ENCODE results near the gene GCLM. TPM values are rescaled to one million over a fixed set of nuclear protein-coding genes. Genes with fewer than 3 reads are reported as not detected.

GCLM gene
- total and polyA plus RNA-seq, 8 donors, result 3.8 to 20.9 (median 9.0) TPM

DNA sequence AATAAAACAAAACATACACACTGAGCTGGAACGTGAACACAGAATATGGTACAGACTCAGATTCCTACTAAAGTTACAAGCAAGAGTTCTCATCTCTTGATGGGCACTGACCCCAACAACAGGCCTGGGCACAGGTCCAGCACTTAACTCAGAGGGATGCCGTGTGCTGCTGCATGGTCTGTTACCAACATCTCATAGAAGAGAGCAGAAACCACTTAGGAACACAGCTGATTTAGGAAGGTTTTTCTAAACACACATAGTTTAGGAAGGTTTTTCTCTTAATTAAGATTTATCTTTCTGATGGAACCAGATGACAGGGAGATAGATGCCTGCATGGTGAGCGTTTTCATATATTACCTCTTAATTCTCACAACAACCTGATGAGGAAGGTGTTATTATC lies 1.5 kb downstream of the GCLM start:
- no peaks in the 10 kb centered on the region for H3K27me3 ChIP-seq
- peaks cover 0 to 51% (median 25%) of the 10 kb centered on the region in 4 donors for H3K4me1 ChIP-seq
- DNase-seq, result peak in 1 of 2 donors; percentile 51
- WGBS, 5 donors, result 54 to 71% (median 68%) methylated on average over 3 of the region's 3 CpGs
- peak overlapping the region; percentile 83 to 98 (median 89) for H3K4me3 ChIP-seq
- no peak overlapping the region for H3K27ac ChIP-seq
- H3K36me3 ChIP-seq, result no peaks in the 10 kb centered on the region
- H3K9me3 ChIP-seq, result peaks cover 0 to 6% (median 2%) of the 10 kb centered on the region in 4 donors
- intact Hi-C loops (cut with DNase I; ENCODE audit: low total_unique reads), result no loop called here
- TF ChIP-seq CTCF (IDR thresholded peaks at IDR 0.05), result no peak
- no peak for TF ChIP-seq POLR2AphosphoS5 (IDR thresholded peaks at IDR 0.05)
- TF ChIP-seq POLR2A (IDR thresholded peaks at IDR 0.05), result no peak
- no peak for TF ChIP-seq EP300 (IDR thresholded peaks at IDR 0.05)

GRCh38 chr1:93906480-93906879 lies 2.8 kb downstream of the GCLM start:
- H3K9me3 ChIP-seq, result peaks cover 0 to 6% (median 2%) of the 10 kb centered on the region in 4 donors
- peaks cover 0 to 51% (median 25%) of the 10 kb centered on the region in 4 donors for H3K4me1 ChIP-seq
- H3K36me3 ChIP-seq, result peaks cover 0 to under 1% (median 0%) of the 10 kb centered on the region in 4 donors
- no peaks in the 10 kb centered on the region for H3K27me3 ChIP-seq
- DNase-seq, result no peak
- WGBS, 5 donors, result 72 to 84% (median 82%) methylated on average over 3 of the region's 3 CpGs
- TF ChIP-seq CTCF (IDR thresholded peaks at IDR 0.05) (no peak), POLR2A (IDR thresholded peaks at IDR 0.05) (no peak), EP300 (IDR thresholded peaks at IDR 0.05) (no peak), POLR2AphosphoS5 (IDR thresholded peaks at IDR 0.05) (no peak)
- intact Hi-C loops (cut with DNase I; ENCODE audit: low total_unique reads), result no loop called here
- no peak overlapping the region for H3K4me3 ChIP-seq
- no peak overlapping the region for H3K27ac ChIP-seq

DNA sequence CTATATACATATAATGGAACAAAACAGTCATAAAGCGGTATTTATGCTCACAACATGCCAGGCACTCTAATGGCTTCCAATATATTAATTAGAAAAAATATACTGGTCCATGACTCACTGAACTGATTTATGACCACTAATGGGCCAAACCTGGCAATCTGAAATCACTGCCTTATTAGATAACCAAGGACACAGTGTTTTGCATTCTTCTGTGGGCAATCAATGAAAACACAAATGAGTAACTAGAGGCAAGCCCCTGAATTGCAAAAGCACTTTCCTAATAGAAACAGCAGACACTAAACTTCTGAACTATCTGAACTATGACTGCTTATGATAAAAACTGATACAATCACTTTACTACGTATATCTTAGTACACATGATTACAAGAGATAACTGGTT lies 3.5 kb downstream of the GCLM start:
- Histone ChIP-seq H3K9me3 (peaks cover 0 to 1% (median under 1%) of the 10 kb centered on the region in 4 donors), H3K4me1 (peaks cover 0 to 51% (median 25%) of the 10 kb centered on the region in 4 donors), H3K36me3 (peaks cover 6 to 8% (median 6%) of the 10 kb centered on the region in 4 donors), H3K4me3 (no peak overlapping the region), H3K27ac (no peak overlapping the region), H3K27me3 (no peaks in the 10 kb centered on the region)
- TF ChIP-seq CTCF (IDR thresholded peaks at IDR 0.05) (no peak), POLR2AphosphoS5 (IDR thresholded peaks at IDR 0.05) (no peak), EP300 (IDR thresholded peaks at IDR 0.05) (no peak), POLR2A (IDR thresholded peaks at IDR 0.05) (no peak)
- peak in 1 of 2 donors; percentile 17 for DNase-seq
- WGBS, 5 donors, result 70 to 81% (median 77%) methylated on average over 2 of the region's 2 CpGs
- intact Hi-C loops (cut with DNase I; ENCODE audit: low total_unique reads), result no loop called here

- Histone ChIP-seq H3K36me3 (peaks cover 7 to 14% (median 13%) of the 10 kb centered on the region in 4 donors), H3K9me3 (no peaks in the 10 kb centered on the region), H3K27ac (peak overlapping the region in 1 of 5 donors; percentile 5), H3K4me3 (no peak overlapping the region), H3K27me3 (no peaks in the 10 kb centered on the region), H3K4me1 (peaks cover 0 to 51% (median 25%) of the 10 kb centered on the region in 4 donors)
- DNase-seq, result no peak
- TF ChIP-seq CTCF (IDR thresholded peaks at IDR 0.05) (no peak), POLR2AphosphoS5 (IDR thresholded peaks at IDR 0.05) (no peak), EP300 (IDR thresholded peaks at IDR 0.05) (no peak), POLR2A (IDR thresholded peaks at IDR 0.05) (no peak)
- WGBS, 5 donors, result 75 to 100% (median 88%) methylated on average over 1 of the region's 1 CpG
- intact Hi-C loops (cut with DNase I; ENCODE audit: low total_unique reads), result no loop called here
Measured at GRCh38 chr1:93905051-93905450, 4.2 kb downstream of the GCLM start.

Data from stomach (tissue), 9 donors.